GM19351 (cell line): ENCODE results near the gene KLK5.
"Not testable (repeated sequence)": the region's sequence is repeated elsewhere in the genome, so short reads cannot be mapped to it uniquely, and the experiment has no call there.

Experiments used
- ATAC-seq: cut with Tn5 transposase; IDR thresholded peaks from one replicate; pipeline ENCODE4 v1.9.1; 2021; ENCODE audit warnings: mild to moderate bottlenecking, moderate library complexity; ENCODE audit not compliant: unreplicated experiment

KLK5 gene

DNA sequence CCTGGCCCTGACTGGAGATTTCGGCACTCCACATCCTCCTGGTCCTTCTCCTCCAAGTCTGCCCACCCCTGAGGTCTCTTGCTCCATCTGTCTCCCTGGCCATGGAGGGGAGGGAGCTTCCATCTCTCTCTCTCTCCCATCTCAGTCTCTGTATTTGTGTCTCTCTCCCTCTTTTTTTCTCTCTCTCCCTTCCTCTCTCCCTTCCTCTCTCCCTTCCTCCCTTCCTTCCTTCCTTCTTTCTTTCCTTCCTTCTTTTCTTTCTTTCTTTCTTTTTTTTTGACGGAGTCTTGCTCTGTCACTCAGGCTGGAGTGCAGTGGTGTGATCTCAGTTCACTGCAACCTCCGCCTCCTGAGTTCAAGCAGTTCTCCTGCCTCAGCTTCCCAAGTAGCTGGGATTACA lies 17.0 kb upstream of the KLK5 start:
- not testable (repeated sequence) for ATAC-seq

DNA sequence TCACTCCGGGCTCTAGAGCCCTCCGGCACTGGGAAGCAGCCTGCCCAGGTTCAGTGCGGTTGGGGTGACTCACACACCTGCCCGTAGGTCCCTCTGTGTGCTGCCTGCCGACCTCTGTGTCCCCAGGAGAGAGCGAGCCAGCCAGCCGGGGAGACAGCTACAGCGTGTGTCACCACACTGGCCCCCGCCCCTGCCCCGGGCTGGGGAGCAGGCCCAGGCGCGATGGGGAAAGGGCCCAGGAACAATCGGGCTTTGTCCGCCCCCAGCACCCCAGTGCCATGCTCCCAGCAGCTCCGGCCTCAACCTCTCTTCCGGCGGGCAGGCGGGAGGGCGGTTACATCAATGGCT lies 16.5 kb upstream of the KLK5 start, which contains the start of gene KLK6:
TSS of gene KLK6 (minus strand) at position 179 of the 348 bp plus-strand sequence. CDS start 1,487 bp downstream, outside the sequence.
- no peak for ATAC-seq

DNA sequence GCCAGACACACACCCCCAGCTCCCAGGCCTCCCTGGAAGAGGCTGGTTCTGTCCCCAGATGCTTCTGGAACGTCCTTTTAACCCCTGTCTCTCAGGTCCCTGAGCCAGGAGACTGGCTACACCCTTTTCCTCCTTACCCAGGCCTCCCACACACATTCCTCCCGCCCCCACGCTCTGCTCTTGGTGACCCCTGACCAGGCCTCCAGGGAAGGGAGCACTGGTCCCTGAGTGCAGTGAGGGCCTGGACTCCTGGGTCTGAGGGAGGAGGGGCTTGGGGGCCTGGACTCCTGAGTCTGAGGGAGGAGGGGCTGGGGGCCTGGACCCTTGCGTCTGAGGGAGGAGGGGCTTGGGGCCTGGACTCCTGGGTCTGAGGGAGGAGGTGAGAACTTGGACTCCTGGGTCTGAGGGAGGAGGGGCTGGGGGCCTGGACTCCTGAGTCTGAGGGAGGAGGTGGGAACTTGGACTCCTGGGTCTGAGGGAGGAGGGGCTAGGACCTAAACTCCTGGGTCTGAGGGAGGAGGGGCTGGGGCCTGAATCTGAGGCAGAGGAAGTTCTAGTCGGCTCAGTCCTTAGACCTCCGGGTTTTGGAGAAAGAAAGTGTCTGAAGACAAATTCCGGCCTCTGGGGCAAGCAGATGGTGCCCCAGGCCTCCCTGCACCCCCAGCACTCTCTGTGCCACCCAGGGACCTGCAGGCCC lies 16.0 kb upstream of the KLK5 start:
- ATAC-seq, result no peak

DNA sequence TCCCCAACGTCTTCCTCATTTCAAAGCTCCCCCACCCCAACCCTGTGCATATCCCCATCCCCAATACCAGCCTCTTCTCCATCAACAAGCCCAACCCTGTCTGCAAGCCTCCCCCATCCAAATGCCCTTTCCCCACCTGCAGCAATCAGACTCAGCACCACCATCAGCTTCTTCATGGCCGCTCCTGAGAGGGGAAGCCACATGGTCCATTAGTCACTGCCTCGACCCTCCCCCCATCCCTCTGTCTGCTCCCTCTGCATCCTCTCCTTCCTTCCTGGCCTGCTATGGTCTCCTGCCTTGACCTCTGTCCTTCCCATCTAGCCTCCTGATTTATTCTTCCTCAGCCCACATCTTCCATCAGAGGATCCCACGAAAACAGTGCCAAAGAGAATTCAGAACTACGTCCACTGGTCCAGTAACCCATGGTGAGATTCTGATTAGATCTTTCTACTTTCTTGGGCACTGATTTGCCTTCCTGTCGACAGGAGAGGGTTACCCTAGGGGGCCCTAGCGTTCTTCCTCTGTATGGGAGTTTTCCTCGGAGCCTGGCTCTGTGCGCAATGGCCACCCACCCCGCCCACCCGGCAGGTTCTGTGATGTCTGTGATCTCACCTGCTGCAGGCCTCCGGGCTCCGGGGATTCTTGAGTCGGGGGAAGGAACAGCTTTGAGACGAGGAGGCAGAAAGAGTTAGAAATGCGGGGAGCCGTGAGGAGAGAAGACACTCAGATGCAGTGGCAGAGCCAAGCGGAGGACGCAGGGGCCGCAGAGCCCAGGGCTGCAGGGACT lies 15.3 kb upstream of the KLK5 start:
- no peak for ATAC-seq

DNA sequence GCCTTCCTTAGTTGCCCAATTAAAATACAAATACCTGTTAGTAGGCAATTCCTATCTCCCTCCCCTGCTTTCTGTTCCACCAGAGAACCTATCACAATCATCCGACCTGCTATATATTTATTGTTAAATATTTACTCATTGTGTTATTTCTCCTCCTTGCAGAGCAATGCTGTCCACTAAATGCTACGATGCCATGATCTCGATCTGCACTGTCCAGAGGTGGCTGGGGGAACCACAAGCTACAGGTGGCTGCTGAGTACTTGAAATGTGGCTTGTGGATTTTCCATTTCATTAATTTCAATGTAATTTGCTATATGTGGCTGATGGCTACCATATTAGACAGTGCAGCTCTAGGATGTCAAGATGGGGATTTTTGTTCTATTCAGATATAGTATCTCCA lies 11.4 kb upstream of the KLK5 start:
- no peak for ATAC-seq

DNA sequence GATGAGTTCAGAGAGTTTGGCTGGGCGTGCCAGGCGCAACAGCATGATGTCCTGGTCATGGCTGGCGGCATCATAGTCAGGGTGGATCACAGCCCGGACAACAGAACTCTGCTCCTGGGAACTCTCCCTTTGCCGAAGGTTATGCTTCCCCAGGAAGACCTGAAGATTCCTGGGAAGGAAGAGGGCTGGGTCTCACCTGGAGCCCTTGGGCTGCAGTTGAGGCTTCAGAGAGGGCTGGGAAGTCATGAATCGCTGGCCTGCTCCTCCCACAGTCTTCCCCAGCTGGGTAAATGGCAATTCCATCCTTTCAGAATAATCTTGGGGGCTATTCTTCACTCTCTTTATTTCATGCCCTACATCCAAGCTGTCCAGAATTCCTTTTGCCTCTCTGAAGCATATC lies 10.5 kb upstream of the KLK5 start:
- ATAC-seq, result no peak

DNA sequence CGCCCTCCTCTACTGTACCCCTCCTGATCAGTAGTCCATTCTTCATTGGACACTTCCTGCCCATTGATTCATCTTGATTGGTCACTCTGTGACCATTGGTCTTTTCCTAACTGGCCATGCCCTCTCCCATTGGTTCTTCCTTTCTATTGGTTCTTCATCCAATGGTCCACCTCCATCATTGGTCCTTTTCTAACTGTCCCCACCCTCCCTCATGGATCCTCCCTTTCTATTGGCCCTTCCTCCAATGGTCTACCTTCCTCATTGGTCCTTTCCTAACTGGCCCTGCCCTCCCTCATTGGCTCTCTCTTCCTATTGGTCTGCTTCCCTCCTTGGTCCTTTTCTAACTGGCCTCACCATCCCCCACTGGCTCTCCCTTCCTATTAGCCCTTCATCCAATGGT lies 9.4 kb upstream of the KLK5 start:
- ATAC-seq, result no peak

DNA sequence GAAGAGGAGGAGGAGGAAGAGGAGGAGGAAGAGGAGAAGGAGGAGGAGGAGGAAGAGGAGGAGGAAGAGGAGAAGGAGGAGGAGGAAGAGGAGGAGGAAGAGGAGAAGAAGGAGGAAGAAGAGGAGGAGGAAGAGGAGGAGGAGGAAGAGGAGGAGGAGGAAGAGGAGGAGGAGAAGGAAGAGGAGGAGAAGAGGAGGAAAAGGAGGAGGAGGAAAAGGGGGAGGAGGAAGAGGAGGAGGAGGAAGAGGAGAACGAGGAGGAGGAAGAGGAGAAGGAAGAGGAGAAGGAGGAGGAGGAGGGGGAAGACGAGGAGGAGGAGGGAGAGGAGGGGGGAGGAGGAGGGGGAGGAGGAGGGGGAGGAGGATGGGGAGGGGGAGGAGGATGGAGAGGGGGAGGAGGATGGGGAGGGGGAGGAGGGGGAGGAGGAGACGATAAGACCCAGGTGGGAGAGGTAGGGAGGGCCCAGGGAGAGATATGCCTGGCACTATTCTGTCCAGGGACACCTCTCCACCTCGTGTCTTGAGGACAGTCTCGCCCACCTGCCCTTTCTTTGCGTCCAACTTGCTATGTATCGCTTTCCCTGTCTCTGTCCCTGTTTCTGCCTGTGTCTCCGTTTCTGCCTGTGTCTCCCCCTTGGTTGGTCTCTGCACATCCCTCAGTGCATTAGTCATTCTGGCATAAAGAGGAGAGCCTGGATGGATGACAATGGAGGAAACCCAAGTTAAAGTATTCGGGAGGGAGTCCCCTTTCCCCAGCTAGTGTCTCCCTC lies 7.1 kb upstream of the KLK5 start:
- ATAC-seq, result no peak

DNA sequence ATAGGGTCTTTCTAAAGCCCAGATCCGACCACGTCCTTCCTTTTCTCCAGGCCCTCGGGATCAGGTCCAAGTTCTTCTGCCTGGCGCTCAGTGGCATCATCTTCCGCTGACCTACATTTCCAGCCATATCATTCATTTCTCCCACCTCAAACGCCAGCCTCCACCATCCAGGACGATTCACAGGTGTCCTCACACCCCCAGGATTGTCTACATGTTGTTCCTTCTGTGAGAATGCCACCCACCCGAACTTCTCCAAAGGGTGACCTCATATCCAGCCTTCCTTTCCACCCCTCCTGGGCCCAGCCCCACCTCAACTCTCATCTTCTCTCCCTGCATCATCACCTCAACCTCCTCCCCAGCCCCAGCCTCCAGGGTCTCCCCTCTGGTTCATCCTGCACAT lies 4.7 kb upstream of the KLK5 start:
- no peak for ATAC-seq

DNA sequence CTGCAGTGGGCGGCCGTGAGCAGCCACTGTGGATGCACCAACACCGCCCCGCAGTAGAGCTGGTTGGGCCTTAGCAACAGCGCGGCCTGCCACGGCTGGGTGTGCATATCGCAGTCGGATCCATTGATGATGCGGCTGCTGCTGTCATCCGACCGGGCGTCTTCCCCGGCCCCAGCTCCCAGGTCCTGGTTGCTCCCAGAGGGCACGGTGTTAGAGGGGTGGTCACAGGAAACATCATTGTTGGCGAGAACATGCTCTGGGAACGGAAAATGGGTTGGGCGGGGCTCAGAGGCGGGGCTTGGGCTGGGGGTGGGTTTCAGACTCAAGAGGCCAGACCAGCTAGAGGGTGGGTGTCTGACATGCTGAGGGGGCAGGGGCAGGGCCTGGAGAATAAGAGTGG lies 3.0 kb downstream of the KLK5 start:
- ATAC-seq, result no peak

DNA sequence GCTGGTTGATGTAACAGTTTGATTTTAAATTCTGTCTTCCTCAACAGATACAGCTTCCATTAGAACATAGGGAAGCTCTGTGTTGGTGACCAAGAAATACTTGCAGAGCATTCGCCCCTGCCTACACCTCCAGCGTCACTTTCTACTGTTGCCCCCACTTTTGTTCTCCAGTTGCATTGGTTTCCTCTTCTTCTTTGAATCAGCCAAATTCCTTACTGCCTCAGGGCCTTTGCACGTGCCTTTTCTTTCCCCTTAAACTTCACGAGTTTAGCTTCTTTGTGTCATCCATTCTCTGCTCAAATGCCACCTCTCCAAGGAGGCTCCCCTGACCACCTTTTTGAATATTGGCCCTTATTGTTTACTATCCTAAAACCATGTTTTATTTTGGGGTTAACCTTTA lies 5.7 kb downstream of the KLK5 start:
- no peak for ATAC-seq

DNA sequence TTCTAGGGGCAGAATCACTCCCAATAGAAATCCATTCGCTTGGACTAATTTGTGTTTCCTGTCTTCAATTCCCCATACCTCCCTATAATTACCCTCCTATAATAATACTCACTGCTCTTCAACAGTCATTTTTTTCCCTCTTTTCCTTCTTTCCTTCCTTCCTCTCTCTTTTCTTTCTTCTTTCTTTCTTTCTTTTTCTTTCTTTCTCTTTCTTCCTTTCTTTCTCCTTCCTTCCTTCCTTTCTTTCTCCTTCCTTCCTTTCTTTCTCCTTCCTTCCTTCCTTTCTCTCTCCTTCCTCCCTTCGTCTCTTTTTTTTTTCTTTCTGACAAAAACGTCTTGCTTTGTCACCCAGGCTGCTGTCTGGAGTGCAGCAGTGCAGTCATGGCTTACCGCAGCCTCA lies 8.0 kb downstream of the KLK5 start:
- no peak for ATAC-seq

DNA sequence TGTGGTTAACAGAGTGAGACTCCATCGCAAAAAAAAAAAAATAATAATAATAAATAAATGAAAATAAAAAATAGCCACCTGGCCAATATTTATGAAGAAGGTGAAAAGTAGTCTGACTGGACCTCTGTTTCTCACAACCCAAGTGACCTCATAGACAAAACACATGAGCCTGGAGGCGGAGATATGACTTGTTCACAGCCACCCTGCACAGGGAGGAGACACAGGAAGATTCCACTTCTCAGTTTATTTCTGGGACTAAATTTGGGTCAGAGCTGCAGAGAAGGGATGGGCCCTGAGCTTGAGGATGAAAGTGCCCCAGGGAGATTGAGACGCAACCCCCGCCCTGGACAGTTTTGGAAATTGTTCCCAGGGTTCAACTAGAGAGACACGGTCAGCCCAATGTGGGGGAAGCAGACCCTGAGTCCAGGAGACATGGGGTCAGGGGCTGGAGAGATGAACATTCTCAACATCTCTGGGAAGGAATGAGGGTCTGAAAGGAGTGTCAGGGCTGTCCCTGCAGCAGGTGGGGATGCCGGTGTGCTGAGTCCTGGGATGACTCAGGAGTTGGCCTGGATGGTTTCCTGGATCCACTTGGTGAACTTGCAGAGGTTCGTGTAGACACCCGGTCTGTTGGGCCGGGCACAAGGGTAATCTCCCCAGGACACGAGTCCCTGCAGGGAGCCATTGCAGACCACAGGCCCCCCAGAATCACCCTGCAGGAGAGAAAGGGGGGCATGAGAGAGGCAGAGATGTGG lies 9.6 kb downstream of the KLK5 start:
- ATAC-seq, result no peak

DNA sequence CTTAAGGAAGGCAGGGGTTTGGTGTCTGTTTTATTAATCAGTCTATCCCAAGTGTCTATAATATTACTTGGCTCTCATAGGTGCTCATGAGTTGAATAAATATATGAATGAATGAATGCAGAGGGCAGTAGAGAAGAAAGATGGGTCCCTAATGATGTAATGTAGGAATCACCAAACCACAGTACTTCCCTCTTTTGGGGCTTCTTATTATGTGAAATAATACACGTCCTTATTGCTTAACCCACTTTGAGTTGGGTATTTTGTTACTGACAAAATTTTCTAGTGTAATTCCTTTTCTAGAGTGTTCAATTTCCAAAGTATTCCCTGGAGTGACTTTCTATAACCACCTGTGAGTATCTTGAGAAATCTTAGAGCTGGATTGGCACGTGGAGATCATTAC lies 13.2 kb downstream of the KLK5 start:
- no peak for ATAC-seq

DNA sequence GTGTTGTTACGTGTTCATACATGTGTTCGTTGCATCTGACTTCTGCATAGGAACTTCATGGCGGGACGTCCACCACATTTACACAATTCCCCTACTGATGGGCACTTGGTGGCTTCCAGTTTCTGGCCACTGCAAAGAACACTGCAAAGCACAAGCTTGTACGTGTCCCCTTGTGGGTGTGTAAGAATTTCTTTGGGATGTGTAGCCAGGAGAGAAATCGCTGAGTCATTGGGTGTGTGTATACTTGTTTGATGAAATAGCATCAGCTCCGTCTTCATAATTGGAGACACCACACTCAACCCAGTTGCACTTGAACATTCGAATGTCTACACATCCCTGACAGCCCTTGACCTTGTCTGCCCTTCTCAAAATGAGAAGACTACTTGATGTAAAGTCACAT lies 19.2 kb downstream of the KLK5 start:
- ATAC-seq, result no peak

DNA sequence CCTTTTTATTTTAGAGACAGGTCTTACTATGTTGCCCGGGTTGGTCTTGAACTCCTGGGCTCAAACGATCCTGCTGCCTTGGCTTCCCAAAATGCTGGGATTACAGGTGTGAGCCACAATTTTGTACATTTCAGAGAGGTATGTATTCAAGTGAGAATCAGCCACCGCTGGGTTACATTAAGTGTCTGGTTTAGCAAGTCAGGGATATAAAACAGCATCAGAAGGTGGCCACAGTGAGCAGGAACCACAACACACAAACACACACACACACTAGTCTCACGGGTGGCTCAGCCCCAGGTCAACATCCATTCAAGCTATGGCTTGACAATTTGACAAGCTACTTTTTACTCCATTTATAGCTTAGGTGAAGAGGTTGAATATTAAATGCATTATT lies 20.2 kb downstream of the KLK5 start:
- ATAC-seq, result no peak

DNA sequence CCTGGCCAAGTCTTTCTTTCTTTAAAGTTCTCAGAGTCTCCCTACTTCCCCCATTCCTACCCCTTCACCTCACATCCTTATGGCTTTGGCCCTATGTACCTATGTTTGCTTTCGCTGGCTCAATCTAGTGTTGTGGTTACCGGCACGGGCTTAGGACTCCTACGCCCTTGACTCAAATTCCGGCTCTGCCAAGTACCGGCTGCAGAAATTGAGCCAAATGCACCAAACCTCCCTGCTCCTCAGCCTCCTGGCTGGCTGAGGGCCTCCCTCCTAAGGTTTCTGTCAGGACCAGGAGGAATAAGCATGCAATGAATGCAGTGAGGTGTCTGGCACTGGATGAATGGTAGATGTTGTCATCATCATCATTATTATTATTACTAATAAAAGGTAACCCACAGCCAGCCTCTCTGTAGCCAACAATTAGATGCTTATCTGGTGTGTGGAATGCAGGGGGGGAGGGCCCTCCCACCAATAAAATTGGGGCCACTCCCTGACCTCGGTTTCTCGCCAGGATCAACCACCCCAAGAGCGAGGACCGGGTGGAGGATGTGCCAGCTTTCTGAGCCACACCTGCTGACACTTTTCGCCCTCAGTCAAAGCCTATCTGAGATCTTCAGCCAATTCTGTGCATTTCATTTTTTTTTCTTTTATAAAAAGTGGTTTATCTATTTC lies 20.7 kb downstream of the KLK5 start:
- ATAC-seq, result no peak

DNA sequence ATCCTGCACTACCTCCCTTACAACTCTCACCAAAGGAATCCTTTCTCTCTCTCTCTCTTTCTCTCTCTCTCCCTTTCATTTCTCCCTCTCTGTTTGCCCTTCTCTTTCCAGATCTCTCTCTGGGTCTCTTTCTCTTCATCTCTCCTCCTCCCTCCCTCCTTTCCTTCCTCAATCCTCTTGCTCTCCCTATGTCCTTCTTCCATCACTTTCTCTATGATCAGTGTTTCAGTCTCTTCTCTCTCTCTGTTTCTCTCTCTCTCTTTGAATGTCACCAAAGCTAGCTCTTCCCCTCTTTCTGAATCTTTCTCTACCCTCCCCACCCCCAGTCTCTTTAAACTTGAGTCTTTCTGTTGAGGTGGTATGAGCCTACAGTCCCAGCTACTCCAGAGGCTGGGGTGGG lies 21.8 kb downstream of the KLK5 start:
- no peak for ATAC-seq

DNA sequence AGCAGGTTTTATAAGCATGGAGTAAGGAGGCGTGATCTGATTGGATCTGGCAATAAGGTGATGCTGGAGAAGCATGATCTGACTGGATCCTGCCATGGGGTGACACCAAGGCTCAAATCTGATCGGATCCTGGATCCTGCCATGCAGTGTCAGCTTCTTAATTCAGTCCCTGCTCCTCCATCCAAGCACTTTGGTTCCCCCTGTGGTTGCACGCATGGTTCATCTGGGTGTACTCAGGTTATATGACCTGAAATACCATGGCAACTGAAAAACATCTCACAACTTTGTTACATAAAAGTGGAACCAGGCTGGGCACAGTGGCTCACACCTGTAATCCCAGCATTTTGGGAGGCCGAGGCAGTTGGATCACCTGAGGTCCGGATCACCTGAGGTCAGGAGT lies 24.0 kb downstream of the KLK5 start:
- no peak for ATAC-seq

DNA sequence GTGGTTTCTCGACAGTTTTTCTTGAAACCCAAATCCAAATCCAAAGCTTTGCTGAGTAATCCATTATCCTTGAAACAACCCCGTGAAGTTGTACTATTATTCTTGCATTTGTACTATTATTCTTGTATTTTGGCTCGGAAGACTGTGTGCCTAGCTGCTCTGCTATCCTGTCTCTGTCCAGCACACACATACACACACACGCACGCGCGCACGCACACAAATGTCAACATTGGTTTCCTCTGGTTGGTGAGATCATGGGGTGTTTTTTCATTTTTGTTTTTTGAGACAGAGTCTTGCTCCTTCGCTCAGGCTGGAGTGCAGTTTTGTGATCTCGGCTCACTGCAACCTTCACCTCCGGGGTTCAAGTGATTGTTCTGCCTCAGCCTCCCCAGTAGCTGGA lies 26.7 kb downstream of the KLK5 start:
- ATAC-seq, result no peak

DNA sequence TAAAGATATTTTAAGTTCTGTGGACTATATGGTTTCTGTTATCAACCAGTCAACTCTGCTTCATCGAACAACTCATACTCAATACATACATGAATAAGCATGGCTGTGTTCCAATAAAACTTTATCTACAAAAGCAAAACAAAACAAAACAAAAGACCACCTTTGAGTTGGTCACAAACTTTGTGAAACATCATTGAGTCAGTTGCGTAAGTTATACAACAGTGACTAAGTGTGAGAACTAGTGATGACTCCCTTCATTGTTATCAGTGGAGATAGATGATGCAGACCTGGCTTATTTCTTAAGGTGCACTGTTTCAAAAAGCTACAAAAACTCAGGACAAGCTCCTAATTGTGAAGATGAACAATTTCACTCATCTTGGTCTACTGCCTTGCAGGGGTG lies 27.1 kb downstream of the KLK5 start:
- ATAC-seq, result no peak
